Activated CD4-positive, alpha-beta T cell treated with anti-CD3 and anti-CD28 coated beads, Interleukin-2, Interleukin-4, amounts not matched to agents 100 ng/mL and 50 ng/mL, durations not matched to agents 16 hours and 8 hours (primary cell): ENCODE measurements around the gene CDC14A.
A peak's percentile ranks its signal among the peaks of the same experiment; 100 is the strongest.
"Not testable (repeated sequence)": the region's sequence is repeated elsewhere in the genome, so short reads cannot be mapped to it uniquely, and the experiment has no call there.

Source experiments
- DNase-seq: peaks from one replicate; pipeline ENCODE4 v3.0.0-alpha.2; 2020; ENCODE audit warnings: low spot score

Gene CDC14A

GRCh38 chr1:100363831-100364230 is 11.5 kb downstream of the CDC14A start:
- no peak for DNase-seq

DNA sequence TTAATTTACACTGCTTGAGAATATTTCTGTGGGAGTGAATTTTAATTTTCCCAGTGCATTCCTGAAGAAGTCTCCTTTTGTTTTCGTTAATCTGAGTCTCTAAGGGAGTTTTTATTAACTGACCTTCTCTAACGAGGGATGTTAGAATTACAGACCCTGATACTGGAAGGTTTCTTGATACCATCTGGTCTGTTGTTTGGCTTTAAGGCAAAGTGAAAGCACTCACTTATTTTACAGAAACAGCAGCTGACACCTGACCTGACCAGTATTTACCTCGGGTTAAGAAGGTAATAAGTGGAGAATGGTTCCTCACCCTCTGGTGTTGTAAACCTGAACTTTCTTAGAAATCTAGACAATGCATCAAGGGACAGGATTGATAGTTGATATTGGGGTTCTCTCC is 12.4 kb downstream of the CDC14A start:
- DNase-seq = no peak

GRCh38 chr1:100366209-100366525 is 13.9 kb downstream of the CDC14A start:
- no peak for DNase-seq

GRCh38 chr1:100369339-100369738 is 17.0 kb downstream of the CDC14A start:
- DNase-seq = not testable (repeated sequence)

DNA sequence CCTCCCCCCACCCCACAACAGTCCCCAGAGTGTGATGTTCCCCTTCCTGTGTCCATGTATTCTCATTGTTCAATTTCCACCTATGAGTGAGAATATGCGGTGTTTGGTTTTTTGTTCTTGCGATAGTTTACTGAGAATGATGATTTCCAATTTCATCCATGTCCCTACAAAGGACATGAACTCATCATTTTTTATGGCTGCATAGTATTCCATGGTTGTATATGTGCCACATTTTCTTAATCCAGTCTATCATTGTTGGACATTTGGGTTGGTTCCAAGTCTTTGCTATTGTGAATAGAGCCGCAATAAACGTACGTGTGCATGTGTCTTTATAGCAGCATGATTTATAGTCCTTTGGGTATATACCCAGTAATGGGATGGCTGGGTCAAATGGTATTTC is 21.6 kb downstream of the CDC14A start:
- DNase-seq = not testable (repeated sequence)

DNA sequence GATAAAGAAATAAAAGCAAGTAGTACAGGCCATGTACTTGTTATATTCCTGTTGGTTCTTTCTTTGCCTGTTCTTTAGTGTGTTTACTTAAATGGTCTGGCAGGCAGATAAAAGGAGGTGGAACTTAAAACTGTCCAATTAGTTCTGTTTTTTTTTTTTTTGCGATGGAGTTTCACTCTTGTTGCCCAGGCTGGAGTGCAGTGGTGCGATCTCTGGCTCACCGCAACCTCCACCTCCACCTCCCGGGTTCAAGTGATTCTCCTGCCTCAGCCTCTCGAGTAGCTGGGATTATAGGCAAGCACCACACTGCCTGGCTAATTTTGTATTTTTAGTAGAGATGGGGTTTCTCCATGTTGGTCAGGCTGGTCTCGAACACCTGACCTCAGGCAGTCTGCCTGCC is 24.6 kb downstream of the CDC14A start:
- not testable (repeated sequence) for DNase-seq

DNA sequence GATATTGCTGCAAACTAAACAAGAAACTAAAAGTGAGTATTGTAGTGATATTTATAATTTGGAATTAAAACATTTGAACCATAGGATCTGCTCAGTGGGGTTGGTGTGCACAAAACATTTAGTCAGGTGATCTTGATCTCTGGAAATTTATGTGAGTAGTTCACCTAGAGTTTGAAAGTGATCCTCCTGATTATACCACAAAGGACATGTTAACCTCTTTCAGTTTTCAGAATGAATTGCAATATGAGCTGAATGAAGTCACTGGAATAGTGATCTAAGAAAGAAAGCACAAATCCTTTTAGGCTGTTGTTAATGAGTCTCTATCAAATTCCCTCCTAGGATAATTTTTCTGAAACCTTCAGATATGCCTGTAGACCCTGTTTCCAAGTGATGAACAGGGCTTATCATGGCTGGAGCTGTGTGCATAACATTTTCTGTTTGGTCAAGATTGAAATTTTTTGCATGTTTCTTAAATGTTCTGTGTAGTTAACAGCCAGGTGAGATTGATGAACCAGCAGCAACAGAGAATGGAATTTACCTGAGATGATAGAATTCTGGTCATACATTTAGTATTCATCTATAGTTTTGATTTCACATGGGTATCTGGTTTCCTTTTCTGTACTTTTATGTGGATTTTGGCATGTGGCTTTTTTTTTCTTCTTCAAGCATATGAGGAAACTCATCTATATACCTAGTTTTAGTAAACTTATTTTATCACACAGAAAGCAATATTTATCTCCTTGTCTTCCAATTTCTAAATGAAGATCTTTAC is 25.5 kb downstream of the CDC14A start:
- DNase-seq = peak; percentile 74

DNA sequence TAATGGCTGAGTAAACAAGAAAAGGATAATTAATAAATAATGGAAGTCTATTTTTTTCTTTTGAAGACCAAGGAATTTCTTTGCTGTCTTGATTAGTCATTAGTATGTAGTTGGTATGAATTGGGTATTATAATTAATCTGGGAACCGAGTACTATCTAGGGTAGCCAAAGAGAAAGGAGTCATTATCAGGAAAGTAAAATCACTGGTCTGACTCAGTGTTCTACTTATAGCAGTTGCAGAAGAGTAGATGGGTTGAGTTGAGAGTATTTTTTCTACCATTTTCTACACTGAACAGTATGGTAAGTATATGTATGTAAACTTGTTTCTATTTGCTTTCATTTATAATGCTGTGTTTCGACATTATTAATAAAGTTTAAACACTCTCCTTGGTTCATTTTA is 26.6 kb downstream of the CDC14A start:
- no peak for DNase-seq

GRCh38 chr1:100380635-100381034 is 28.3 kb downstream of the CDC14A start:
- no peak for DNase-seq

DNA sequence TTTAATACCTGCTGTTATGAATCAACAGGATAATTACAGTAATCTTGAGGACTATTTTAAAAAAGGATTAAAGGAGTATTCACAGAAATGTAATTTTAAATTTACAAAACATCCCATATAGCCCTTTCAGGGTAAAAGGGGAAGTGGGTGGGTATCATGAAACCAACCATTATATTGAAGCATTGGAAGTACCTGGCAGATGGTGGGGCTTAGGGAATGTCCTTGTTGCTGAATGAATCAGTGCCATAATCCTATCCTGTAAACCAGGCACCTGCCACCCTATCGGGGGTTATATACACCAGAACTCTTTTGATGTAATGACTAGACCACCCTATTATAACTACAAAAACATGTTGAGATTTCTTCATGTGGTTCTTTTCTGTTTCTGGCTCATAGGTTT is 30.4 kb downstream of the CDC14A start:
- DNase-seq = no peak

- no peak for DNase-seq
Observed at GRCh38 chr1:100383743-100384405, 31.6 kb downstream of the CDC14A start.

DNA sequence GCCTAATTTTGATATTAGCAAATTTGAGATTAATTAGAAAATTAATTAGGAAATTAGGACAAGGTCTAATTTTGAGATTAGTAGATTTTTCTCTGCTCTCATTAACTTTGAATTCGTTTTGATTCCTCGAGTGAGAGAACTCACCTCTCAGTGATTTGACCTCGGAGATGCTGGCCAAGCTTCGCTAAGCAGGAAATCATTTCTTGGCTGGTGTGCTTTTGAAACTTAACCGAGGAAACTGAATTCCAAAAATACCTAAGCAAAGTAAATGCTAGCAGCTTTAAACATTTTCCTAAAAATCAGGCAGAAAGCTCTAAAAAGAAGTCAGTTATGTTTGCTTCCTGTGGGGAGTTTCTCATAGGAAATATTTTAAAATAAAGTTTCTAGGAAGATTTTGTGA is 34.9 kb downstream of the CDC14A start:
- DNase-seq = no peak

- DNase-seq = no peak
Observed at GRCh38 chr1:100387657-100388350, 35.5 kb downstream of the CDC14A start.

- DNase-seq = no peak
Observed at GRCh38 chr1:100390531-100390930, 38.2 kb downstream of the CDC14A start.

- no peak for DNase-seq
Observed at GRCh38 chr1:100391675-100392074, 39.4 kb downstream of the CDC14A start.

GRCh38 chr1:100392756-100393155 is 40.5 kb downstream of the CDC14A start:
- no peak for DNase-seq

- DNase-seq = no peak
Observed at GRCh38 chr1:100394285-100394684, 42.0 kb downstream of the CDC14A start.

GRCh38 chr1:100395913-100396312 is 43.6 kb downstream of the CDC14A start:
- DNase-seq = no peak

- peak; percentile 34 for DNase-seq
Observed at GRCh38 chr1:100396651-100397050, 44.3 kb downstream of the CDC14A start.

- no peak for DNase-seq
Observed at GRCh38 chr1:100397681-100398080, 45.4 kb downstream of the CDC14A start.

DNA sequence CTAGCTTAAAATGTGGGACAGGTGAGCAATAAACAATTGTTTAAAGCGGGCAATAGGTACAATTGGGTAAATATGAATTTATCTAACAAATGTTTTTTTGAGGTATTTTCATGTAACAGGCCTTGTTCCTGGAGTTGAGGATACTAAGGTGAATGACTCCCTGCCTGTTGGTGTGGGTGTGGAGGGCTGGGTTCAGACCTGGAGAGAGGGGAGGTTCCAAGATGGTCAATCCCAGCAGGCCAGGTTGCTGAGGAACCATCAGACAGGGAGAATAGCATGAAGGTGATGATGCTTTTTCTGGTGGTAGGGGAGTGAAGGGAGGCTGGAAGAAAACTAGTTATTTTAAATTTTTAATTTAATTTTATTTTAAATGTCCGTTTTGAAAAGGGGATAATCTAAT is 46.3 kb downstream of the CDC14A start:
- DNase-seq = no peak

GRCh38 chr1:100400404-100400803 is 48.1 kb downstream of the CDC14A start:
- DNase-seq = peak; percentile 62

DNA sequence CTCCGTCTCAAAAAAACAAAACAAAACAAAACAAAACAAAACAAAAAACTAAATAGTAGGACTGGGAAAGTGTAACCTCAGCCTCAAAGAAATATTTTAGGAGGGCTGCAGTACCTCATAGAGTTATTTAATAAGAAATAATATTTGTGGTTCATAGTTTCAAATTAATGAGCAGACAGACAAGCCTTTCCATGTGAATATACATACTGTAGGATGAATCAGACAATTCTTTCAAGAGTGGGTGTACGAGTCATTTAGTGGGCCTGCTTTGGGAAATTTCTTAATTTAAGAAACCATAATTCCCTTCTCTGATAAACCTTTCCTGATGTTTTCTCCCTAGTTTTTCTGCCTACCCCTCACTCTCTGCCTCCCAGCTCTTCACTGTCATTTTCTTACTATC is 52.5 kb downstream of the CDC14A start:
- no peak for DNase-seq
